IMR-90 (cell line): ENCODE results near the gene CAPZA1. TPM values are rescaled to one million over a fixed set of nuclear protein-coding genes. Genes with fewer than 3 reads are reported as not detected.
A peak's percentile ranks its signal among the peaks of the same experiment; 100 is the strongest.

Experiments used
- BHLHE40 ChIP-seq: fragments of 150-350 bp; IDR thresholded peaks from 2 replicates; pipeline ENCODE4 v1.6.1; 2016; ENCODE audit warnings: mild to moderate bottlenecking, low read depth, low read length
- MAZ ChIP-seq: IDR thresholded peaks from 2 replicates; pipeline ENCODE4 v1.6.1; 2012; ENCODE audit warnings: low read depth, mild to moderate bottlenecking, low read length, improper control_type of control experiment, moderate library complexity, borderline replicate concordance
- RAD21 ChIP-seq: IDR thresholded peaks from 2 replicates; pipeline ENCODE4 v1.6.1; 2012; ENCODE audit warnings: low read length, improper control_type of control experiment
- polyA plus RNA-seq, 3 experiments: library from polyadenylated mRNA; depleted of rRNA; stranded (reverse); fragments of >200 nt; gene quantifications; 2 replicates each; pipeline ENCODE4 v1.2.3, GENCODE V29; 2012; ENCODE audit warnings: low replicate concordance in 1 of 3
- total RNA-seq: library from RNA; depleted of rRNA; stranded (reverse); fragments of >200 nt; gene quantifications from 2 replicates; pipeline ENCODE4 v1.2.3, GENCODE V29; 2012
- TF ChIP-seq, protein P1 (sequence below): conservative IDR thresholded peaks from 2 replicates; pipeline ENCODE4 v1.5.1; 2012; ENCODE audit warnings: mild to moderate bottlenecking, low read depth, low read length, improper control_type of control experiment

CAPZA1 gene
- total and polyA plus RNA-seq, 2 of the 4 experiments (the other 2 are of a cell fraction): 108 to 262 TPM

GRCh38 chr1:112704934-112705627, 85.4 kb downstream of the CAPZA1 start (continued):
- peak; percentile 84 for TF ChIP-seq MAZ
- TF ChIP-seq, protein P1, sequence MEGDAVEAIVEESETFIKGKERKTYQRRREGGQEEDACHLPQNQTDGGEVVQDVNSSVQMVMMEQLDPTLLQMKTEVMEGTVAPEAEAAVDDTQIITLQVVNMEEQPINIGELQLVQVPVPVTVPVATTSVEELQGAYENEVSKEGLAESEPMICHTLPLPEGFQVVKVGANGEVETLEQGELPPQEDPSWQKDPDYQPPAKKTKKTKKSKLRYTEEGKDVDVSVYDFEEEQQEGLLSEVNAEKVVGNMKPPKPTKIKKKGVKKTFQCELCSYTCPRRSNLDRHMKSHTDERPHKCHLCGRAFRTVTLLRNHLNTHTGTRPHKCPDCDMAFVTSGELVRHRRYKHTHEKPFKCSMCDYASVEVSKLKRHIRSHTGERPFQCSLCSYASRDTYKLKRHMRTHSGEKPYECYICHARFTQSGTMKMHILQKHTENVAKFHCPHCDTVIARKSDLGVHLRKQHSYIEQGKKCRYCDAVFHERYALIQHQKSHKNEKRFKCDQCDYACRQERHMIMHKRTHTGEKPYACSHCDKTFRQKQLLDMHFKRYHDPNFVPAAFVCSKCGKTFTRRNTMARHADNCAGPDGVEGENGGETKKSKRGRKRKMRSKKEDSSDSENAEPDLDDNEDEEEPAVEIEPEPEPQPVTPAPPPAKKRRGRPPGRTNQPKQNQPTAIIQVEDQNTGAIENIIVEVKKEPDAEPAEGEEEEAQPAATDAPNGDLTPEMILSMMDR: no peak
- peak; percentile 48 for TF ChIP-seq BHLHE40
- no peak for TF ChIP-seq RAD21
